Left lung (tissue), 10 donors: Measurements from ENCODE around the gene BCAS3. TPM values are rescaled to one million over a fixed set of nuclear protein-coding genes. Genes with fewer than 3 reads are reported as not detected.

Source experiments
- ATAC-seq: fragments of 200-7000 bp; cut with Tn5 transposase; one replicate; pipeline ENCODE4 v1.9.1; 2020; ENCODE audit warnings: moderate library complexity
- DNase-seq, 4 donors: peaks; one replicate each; pipeline ENCODE4 v3.0.0-alpha.2; 2013 to 2020
- H3K27ac ChIP-seq, 2 donors: fragments of 200-600 bp; sonication (generic) in 1 of 2; one replicate each; pipeline versions ENCODE4 v1.5.0 to v1.8.0; 2020 to 2021
- H3K27me3 ChIP-seq, 2 donors: fragments of 200-600 bp; sonication (generic) in 1 of 2; one replicate each; pipeline versions ENCODE4 v1.5.0 to v1.8.0; 2020 to 2021
- H3K36me3 ChIP-seq, 2 donors: fragments of 200-600 bp; sonication (generic) in 1 of 2; one replicate each; pipeline versions ENCODE4 v1.5.0 to v1.8.0; 2020 to 2021
- H3K4me1 ChIP-seq, 2 donors: fragments of 200-600 bp; one replicate each; pipeline ENCODE4 v1.8.0; 2021
- H3K4me3 ChIP-seq, 2 donors: fragments of 200-600 bp; sonication (generic) in 1 of 2; one replicate each; pipeline versions ENCODE4 v1.5.0 to v1.8.0; 2020 to 2021; ENCODE audit warnings: mild to moderate bottlenecking in 1 of 2
- H3K9me3 ChIP-seq, 2 donors: fragments of 200-600 bp; sonication (generic) in 1 of 2; one replicate each; pipeline versions ENCODE4 v1.5.0 to v1.8.0; 2020 to 2021
- CTCF ChIP-seq, 2 donors: fragments of 200-600 bp; sonication (generic) in 1 of 2; IDR thresholded peaks; one replicate each; pipeline versions ENCODE4 v1.5.0 to v1.8.0; 2021; ENCODE audit warnings: antibody characterized with exemption in 2 of 2
- intact Hi-C, 2 donors: fragments of 100-400 bp; cut with DNase I; formaldehyde crosslinking; loops; one replicate each; pipeline versions ENCODE4 v1.11.2 to v1.14.2; 2022
- polyA plus RNA-seq, 6 donors: library from polyadenylated mRNA; unstranded; fragments of 120-200 nt; gene quantifications; one replicate each; pipeline ENCODE4 v1.2.1, GENCODE V29; 2013; ENCODE audit not compliant: insufficient read length in 6 of 6
- total RNA-seq, 2 donors: library from RNA; stranded (reverse); fragmentation: NEBNext Ultra II Directional; extraction: Animal tissue kit (Norgen Biotek cat#: 25700); gene quantifications; one replicate each; pipeline ENCODE4 v1.2.1, GENCODE V29; 2021
- donor health status: DM: no; HTN: yes; CAD: no.
- donor health status: DM: no; HTN: no; CAD: no.

The BCAS3 gene
- total and polyA plus RNA-seq, 8 donors: 21.2 to 29.6 (median 28.0) TPM

- no peaks in the 10 kb centered on the region for H3K4me1 ChIP-seq
- no peaks in the 10 kb centered on the region for H3K36me3 ChIP-seq
- H3K4me3 ChIP-seq: no peak overlapping the region
- DNase-seq (peak in 2 of 4 donors; percentile 86 to 91), ATAC-seq (peak; percentile 75)
- peak overlapping the region in 1 of 2 donors; percentile 33 for H3K27ac ChIP-seq
- H3K9me3 ChIP-seq: no peaks in the 10 kb centered on the region
- intact Hi-C loops: no loop called here
- no peaks in the 10 kb centered on the region for H3K27me3 ChIP-seq
- TF ChIP-seq CTCF (IDR thresholded peaks at IDR 0.05): no peak
These were observed 630.5 kb downstream of the BCAS3 start for GRCh38 chr17:61307905-61308886.

- intact Hi-C loops: no loop called here
These were observed 632.0 kb downstream of the BCAS3 start for GRCh38 chr17:61309362-61310256.

GRCh38 chr17:61310590-61310989 lies 632.9 kb downstream of the BCAS3 start:
- H3K36me3 ChIP-seq: no peaks in the 10 kb centered on the region
- DNase-seq (no peak), ATAC-seq (no peak)
- intact Hi-C loops: no loop called here
- TF ChIP-seq CTCF (IDR thresholded peaks at IDR 0.05): no peak
- no peak overlapping the region for H3K27ac ChIP-seq
- peaks cover 0 to 10% of the 10 kb centered on the region in 2 donors for H3K4me1 ChIP-seq
- H3K4me3 ChIP-seq: no peak overlapping the region
- H3K27me3 ChIP-seq: no peaks in the 10 kb centered on the region
- H3K9me3 ChIP-seq: no peaks in the 10 kb centered on the region

More at GRCh38 chr17:61309362-61310256, 632.0 kb downstream of the BCAS3 start:
- H3K4me1 ChIP-seq: peaks cover 0 to 10% of the 10 kb centered on the region in 2 donors
- H3K27me3 ChIP-seq: no peaks in the 10 kb centered on the region
- no peak for TF ChIP-seq CTCF (IDR thresholded peaks at IDR 0.05)
- no peaks in the 10 kb centered on the region for H3K9me3 ChIP-seq
- DNase-seq: no peak
- H3K36me3 ChIP-seq: no peaks in the 10 kb centered on the region
- ATAC-seq: no peak
- H3K4me3 ChIP-seq: no peak overlapping the region
- peak overlapping the region; percentile 33 to 40 for H3K27ac ChIP-seq

GRCh38 chr17:61312406-61313295 lies 635.0 kb downstream of the BCAS3 start:
- Histone ChIP-seq H3K27ac (no peak overlapping the region), H3K27me3 (no peaks in the 10 kb centered on the region), H3K36me3 (no peaks in the 10 kb centered on the region), H3K4me3 (no peak overlapping the region), H3K9me3 (no peaks in the 10 kb centered on the region), H3K4me1 (peaks cover 0 to 10% of the 10 kb centered on the region in 2 donors)
- ATAC-seq (no peak), DNase-seq (no peak)
- TF ChIP-seq CTCF (IDR thresholded peaks at IDR 0.05): no peak
- intact Hi-C loops: no loop called here
